Panc1 (cell line): Measurements from ENCODE around the gene ALDH5A1. TPM values are rescaled to one million over a fixed set of nuclear protein-coding genes. Genes with fewer than 3 reads are reported as not detected.

Experiments used
- ATAC-seq: fragments of 200-7000 bp; cut with Tn5 transposase; 2 replicates; pipeline ENCODE4 v1.9.1; 2020; ENCODE audit warnings: mild to moderate bottlenecking, moderate library complexity
- BruUV-seq: library from RNA; stranded (reverse); fragments of 400-500 nt; replicated peaks from 2 replicates; lab custom pipeline; 2021; lab: Mats Ljungman, UMichigan
- CTCF ChIA-PET: fragments of 300-600 bp; sonication (Branson Sonifier 250); formaldehyde crosslinking; loops from one replicate; lab custom pipeline; 2022; ENCODE audit warnings: antibody characterized with exemption; lab: Charles Lee
- POLR2A ChIA-PET: fragments of 300-600 bp; sonication (Branson Sonifier 250); formaldehyde crosslinking; loops from one replicate; lab custom pipeline; 2022; ENCODE audit warnings: antibody characterized with exemption; lab: Charles Lee
- DNase-seq: peaks from one replicate; pipeline ENCODE4 v3.0.0-alpha.2; 2010; ENCODE audit warnings: low read depth, low spot score
- H3K27ac ChIP-seq: 2 replicates; pipeline ENCODE4 v1.5.1; 2011; ENCODE audit warnings: mild to moderate bottlenecking, low read length, inconsistent platforms
- H3K27me3 ChIP-seq: fragments of 200-500 bp; sonication (Bioruptor generic); 2 replicates; pipeline ENCODE4 v1.6.0; 2014; ENCODE audit warnings: low read length, inconsistent platforms; ENCODE audit not compliant: control insufficient read depth, insufficient read depth
- H3K36me3 ChIP-seq: fragments of 200-500 bp; sonication (Bioruptor generic); 2 replicates; pipeline ENCODE4 v1.5.1; 2014; ENCODE audit warnings: inconsistent platforms, mild to moderate bottlenecking, low read length, moderate library complexity; ENCODE audit not compliant: control insufficient read depth, insufficient read depth
- H3K4me1 ChIP-seq: 2 replicates; pipeline ENCODE4 v1.5.1; 2011; ENCODE audit warnings: inconsistent platforms, mild to moderate bottlenecking, low read length, moderate library complexity; ENCODE audit not compliant: control insufficient read depth, insufficient read depth
- H3K4me3 ChIP-seq, 2 experiments: 2 replicates each; pipeline ENCODE4 v1.5.1; 2011 to 2012; ENCODE audit warnings: low read depth in 2 of 2, low read length in 2 of 2, mild to moderate bottlenecking in 2 of 2, inconsistent platforms in 1 of 2, moderate library complexity in 1 of 2
- H3K9me3 ChIP-seq: fragments of 200-500 bp; sonication (Bioruptor generic); 2 replicates; pipeline ENCODE4 v1.5.1; 2014; ENCODE audit warnings: low read depth, mild to moderate bottlenecking, inconsistent platforms, low read length, moderate library complexity; ENCODE audit not compliant: control insufficient read depth, insufficient read depth
- POLR2AphosphoS5 ChIP-seq: IDR thresholded peaks from 2 replicates; pipeline ENCODE4 v1.6.1; 2012; ENCODE audit warnings: mild to moderate bottlenecking, low read depth, low read length, moderate library complexity
- SIN3A ChIP-seq: IDR thresholded peaks from 2 replicates; pipeline ENCODE4 v1.6.1; 2012; ENCODE audit warnings: low read depth, mild to moderate bottlenecking, low read length, moderate library complexity, borderline replicate concordance; ENCODE audit not compliant: insufficient read depth
- TCF7L2 ChIP-seq: IDR thresholded peaks from 2 replicates; pipeline ENCODE4 v1.6.1; 2011; ENCODE audit warnings: mild to moderate bottlenecking, low read depth, low read length, inconsistent platforms
- in situ Hi-C: cut with HindIII; loops from 2 replicates; pipeline ENCODE4 v1.10.0; 2016; ENCODE audit warnings: low sequenced_read_pairs, low pct_unique_long_range_greater_than_20kb
- intact Hi-C: fragments of 100-400 bp; cut with micrococcal nuclease; formaldehyde crosslinking; loops from one replicate; pipeline ENCODE4 v1.10.0; 2022; ENCODE audit not compliant: unreplicated experiment
- total RNA-seq: library from RNA; stranded (reverse); gene quantifications from one replicate; pipeline ENCODE4 v1.2.1, GENCODE V29; 2021; ENCODE audit not compliant: unreplicated experiment
- TF ChIP-seq, protein P1 (sequence below): fragments of 450-650 bp; IDR thresholded peaks from 2 replicates; pipeline ENCODE4 v1.5.1; 2017; ENCODE audit warnings: mild to moderate bottlenecking
- TF ChIP-seq, protein P2 (sequence below), 2 experiments: IDR thresholded peaks; 2 replicates each; pipeline ENCODE4 v1.6.1; 2011 to 2012; ENCODE audit warnings: low read depth in 2 of 2, control low read depth in 1 of 2, low read length in 1 of 2, mild to moderate bottlenecking in 1 of 2, moderate library complexity in 1 of 2; ENCODE audit not compliant: insufficient read depth in 1 of 2

Gene ALDH5A1
- total RNA-seq, 1 experiment from 2014 or later: 4.2 TPM

DNA sequence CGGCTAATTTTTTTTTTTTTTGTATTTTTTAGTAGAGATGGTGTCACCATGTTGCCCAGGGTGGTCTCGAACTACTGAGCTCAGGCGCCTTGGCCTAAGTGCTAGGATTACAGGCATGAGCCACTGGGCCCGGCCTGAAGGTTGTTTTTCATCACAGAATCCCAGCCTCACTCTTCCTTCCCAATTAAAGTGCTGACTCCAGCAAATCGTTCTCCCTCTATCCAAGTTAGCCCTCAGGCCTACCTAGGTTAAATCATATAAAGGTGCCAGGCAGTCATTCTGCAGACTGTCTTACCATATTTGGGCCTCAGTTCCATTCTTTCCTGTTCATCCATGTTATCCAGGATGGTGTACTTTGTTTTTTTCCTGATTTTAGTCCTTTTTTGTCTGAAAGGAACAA is 56.4 kb downstream of the ALDH5A1 start:
- ChIA-PET CTCF (no interaction called here), POLR2A (interaction anchor here (0.7 kb wide), 1 partner anchor 194 kb away, joined by 5 read pairs; no protein-coding TSS in a partner anchor)
- Histone ChIP-seq H3K4me1 (no peaks in the 10 kb centered on the region), H3K36me3 (no peaks in the 10 kb centered on the region), H3K4me3 (no peak overlapping the region), H3K27me3 (no peaks in the 10 kb centered on the region), H3K27ac (no peak overlapping the region), H3K9me3 (no peaks in the 10 kb centered on the region)
- no TSS peak for BruUV-seq
- TF ChIP-seq SIN3A: no peak
- no peak for TF ChIP-seq TCF7L2
- TF ChIP-seq, protein P1, sequence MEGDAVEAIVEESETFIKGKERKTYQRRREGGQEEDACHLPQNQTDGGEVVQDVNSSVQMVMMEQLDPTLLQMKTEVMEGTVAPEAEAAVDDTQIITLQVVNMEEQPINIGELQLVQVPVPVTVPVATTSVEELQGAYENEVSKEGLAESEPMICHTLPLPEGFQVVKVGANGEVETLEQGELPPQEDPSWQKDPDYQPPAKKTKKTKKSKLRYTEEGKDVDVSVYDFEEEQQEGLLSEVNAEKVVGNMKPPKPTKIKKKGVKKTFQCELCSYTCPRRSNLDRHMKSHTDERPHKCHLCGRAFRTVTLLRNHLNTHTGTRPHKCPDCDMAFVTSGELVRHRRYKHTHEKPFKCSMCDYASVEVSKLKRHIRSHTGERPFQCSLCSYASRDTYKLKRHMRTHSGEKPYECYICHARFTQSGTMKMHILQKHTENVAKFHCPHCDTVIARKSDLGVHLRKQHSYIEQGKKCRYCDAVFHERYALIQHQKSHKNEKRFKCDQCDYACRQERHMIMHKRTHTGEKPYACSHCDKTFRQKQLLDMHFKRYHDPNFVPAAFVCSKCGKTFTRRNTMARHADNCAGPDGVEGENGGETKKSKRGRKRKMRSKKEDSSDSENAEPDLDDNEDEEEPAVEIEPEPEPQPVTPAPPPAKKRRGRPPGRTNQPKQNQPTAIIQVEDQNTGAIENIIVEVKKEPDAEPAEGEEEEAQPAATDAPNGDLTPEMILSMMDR: no peak
- no peak for TF ChIP-seq POLR2AphosphoS5
- TF ChIP-seq, protein P2, sequence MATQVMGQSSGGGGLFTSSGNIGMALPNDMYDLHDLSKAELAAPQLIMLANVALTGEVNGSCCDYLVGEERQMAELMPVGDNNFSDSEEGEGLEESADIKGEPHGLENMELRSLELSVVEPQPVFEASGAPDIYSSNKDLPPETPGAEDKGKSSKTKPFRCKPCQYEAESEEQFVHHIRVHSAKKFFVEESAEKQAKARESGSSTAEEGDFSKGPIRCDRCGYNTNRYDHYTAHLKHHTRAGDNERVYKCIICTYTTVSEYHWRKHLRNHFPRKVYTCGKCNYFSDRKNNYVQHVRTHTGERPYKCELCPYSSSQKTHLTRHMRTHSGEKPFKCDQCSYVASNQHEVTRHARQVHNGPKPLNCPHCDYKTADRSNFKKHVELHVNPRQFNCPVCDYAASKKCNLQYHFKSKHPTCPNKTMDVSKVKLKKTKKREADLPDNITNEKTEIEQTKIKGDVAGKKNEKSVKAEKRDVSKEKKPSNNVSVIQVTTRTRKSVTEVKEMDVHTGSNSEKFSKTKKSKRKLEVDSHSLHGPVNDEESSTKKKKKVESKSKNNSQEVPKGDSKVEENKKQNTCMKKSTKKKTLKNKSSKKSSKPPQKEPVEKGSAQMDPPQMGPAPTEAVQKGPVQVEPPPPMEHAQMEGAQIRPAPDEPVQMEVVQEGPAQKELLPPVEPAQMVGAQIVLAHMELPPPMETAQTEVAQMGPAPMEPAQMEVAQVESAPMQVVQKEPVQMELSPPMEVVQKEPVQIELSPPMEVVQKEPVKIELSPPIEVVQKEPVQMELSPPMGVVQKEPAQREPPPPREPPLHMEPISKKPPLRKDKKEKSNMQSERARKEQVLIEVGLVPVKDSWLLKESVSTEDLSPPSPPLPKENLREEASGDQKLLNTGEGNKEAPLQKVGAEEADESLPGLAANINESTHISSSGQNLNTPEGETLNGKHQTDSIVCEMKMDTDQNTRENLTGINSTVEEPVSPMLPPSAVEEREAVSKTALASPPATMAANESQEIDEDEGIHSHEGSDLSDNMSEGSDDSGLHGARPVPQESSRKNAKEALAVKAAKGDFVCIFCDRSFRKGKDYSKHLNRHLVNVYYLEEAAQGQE (IDR thresholded peaks at IDR 0.05; ENCODE audit: insufficient read depth in 1 of 2, low read depth in 2 of 2, low read length in 1 of 2): no peak
- ATAC-seq: no peak
- in situ Hi-C loops: no loop called here
- intact Hi-C loops: no loop called here
- DNase-seq: no peak

DNA sequence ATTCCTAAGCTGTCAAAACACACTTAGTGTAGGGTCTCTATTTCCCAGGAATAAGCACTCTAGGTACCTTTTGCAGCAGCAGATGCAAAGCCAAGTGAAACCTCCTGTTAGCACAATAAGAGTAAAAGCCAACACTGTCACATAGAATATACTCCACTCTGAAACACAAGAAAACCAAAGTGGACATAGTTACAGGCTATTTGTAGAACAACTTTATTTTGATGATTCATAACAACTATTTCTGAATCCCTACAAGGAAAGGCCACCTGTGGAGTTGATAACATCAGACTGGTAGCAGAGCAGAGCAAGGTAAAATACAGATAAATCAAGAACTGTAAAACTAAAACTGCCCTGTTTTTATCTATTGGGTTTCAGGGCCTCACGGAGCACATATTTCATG is 59.7 kb downstream of the ALDH5A1 start:
- no TSS peak for BruUV-seq
- DNase-seq (no peak), ATAC-seq (no peak)
- CTCF ChIA-PET: no interaction called here
- intact Hi-C loops (no loop called here), in situ Hi-C loops (no loop called here)
- Histone ChIP-seq H3K27ac (no peak overlapping the region), H3K27me3 (no peaks in the 10 kb centered on the region), H3K4me1 (no peaks in the 10 kb centered on the region), H3K36me3 (no peaks in the 10 kb centered on the region), H3K4me3 (no peak overlapping the region), H3K9me3 (no peaks in the 10 kb centered on the region)
- no peak for TF ChIP-seq TCF7L2
- TF ChIP-seq POLR2AphosphoS5: no peak
- TF ChIP-seq, protein P1: no peak
- no peak for TF ChIP-seq SIN3A
- TF ChIP-seq, protein P2 (IDR thresholded peaks at IDR 0.05; ENCODE audit: insufficient read depth in 1 of 2, low read depth in 2 of 2, low read length in 1 of 2): no peak
- POLR2A ChIA-PET: no interaction called here
